NCI-H226 (cell line): ENCODE results near the gene NUCB1.
"Not testable (repeated sequence)": the region's sequence is repeated elsewhere in the genome, so short reads cannot be mapped to it uniquely, and the experiment has no call there.

ENCODE experiments used
- DNase-seq: peaks from one replicate; pipeline ENCODE4 v3.0.0-alpha.2; 2015

NUCB1 gene

GRCh38 chr19:48899781-48900476 lies at the start of gene NUCB1:
NUCB1 (plus strand) TSS chr19:48900312; CDS start chr19:48900797, 485 bp downstream.
- peak; percentile 98 for DNase-seq

- no peak for DNase-seq
Observed at GRCh38 chr19:48852292-48852691, 47.8 kb upstream of the NUCB1 start.

GRCh38 chr19:48853483-48853882 lies 46.6 kb upstream of the NUCB1 start:
- no peak for DNase-seq

- DNase-seq = no peak
Observed at GRCh38 chr19:48854103-48854502, 46.0 kb upstream of the NUCB1 start.

- DNase-seq = no peak
Observed at GRCh38 chr19:48856921-48857320, 43.2 kb upstream of the NUCB1 start.

GRCh38 chr19:48858984-48859710 lies 41.0 kb upstream of the NUCB1 start:
- no peak for DNase-seq

- no peak for DNase-seq
Observed at GRCh38 chr19:48859711-48860572, 40.2 kb upstream of the NUCB1 start.

- DNase-seq = no peak
Observed at GRCh38 chr19:48861313-48861712, 38.8 kb upstream of the NUCB1 start.

GRCh38 chr19:48862827-48863226 lies 37.3 kb upstream of the NUCB1 start:
- no peak for DNase-seq

- no peak for DNase-seq
Observed at GRCh38 chr19:48866692-48867091, 33.4 kb upstream of the NUCB1 start.

- no peak for DNase-seq
Observed at GRCh38 chr19:48867123-48867745, 32.9 kb upstream of the NUCB1 start.

- DNase-seq = no peak
Observed at GRCh38 chr19:48867746-48868113, 32.4 kb upstream of the NUCB1 start.

GRCh38 chr19:48868114-48868886 lies 31.8 kb upstream of the NUCB1 start, which contains the start of gene PLEKHA4:
PLEKHA4 (minus strand) TSS chr19:48868617; CDS start chr19:48867620, 997 bp downstream.
- no peak for DNase-seq

GRCh38 chr19:48870048-48870447 lies 30.1 kb upstream of the NUCB1 start:
- no peak for DNase-seq

- DNase-seq = not testable (repeated sequence)
Observed at GRCh38 chr19:48871471-48872181, 28.5 kb upstream of the NUCB1 start.

- peak; percentile 92 for DNase-seq
Observed at GRCh38 chr19:48872182-48872883, 27.8 kb upstream of the NUCB1 start, which contains the start of gene PPP1R15A. PPP1R15A (plus strand) TSS chr19:48872421; CDS start chr19:48873234, 813 bp downstream.

GRCh38 chr19:48872884-48873475 lies 27.1 kb upstream of the NUCB1 start:
- peak; percentile 92 for DNase-seq

GRCh38 chr19:48873476-48874302 lies 26.4 kb upstream of the NUCB1 start:
- peak; percentile 76 for DNase-seq
